GM18502 (cell line): ENCODE data around the gene RNF121.
"Not testable (repeated sequence)": the region's sequence is repeated elsewhere in the genome, so short reads cannot be mapped to it uniquely, and the experiment has no call there.

Experiments used
- ATAC-seq: cut with Tn5 transposase; IDR thresholded peaks from one replicate; pipeline ENCODE4 v1.9.1; 2021; ENCODE audit warnings: mild to moderate bottlenecking; ENCODE audit not compliant: unreplicated experiment, poor library complexity

RNF121 gene

DNA sequence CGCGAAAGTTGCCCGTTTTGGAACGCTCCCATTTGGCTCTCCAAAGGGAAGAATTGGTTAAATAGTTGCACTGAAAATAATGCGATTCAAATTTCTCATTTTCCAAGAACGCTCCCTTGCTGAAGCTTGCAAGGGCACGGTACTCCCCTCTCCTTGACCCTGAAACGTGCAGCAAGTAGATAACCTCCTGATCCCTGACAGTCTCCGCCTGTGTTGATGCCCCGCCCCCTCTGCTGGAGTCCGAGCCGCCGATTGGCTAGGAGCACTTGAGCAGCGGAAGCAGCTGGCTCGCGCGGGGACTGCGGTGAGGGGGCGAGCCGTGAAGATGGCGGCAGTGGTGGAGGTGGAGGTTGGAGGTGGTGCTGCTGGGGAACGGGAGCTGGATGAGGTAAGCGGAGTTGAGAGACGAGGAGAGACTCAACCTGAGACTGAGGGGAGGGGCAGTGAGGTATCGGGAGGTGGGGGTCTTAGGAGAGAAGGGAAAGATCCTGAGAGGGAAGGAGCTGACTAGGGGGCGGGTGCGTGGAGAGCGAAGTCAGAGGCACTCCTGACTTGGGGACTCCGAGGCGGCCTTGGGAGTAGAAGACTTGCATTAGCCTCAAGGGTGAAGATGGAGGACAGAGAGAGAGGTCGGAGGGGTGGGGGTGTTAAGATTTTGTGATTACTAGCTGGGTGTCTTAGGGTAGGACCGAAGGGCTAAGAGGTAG lies at the start of gene RNF121:
Gene RNF121, plus strand, starts transcription at position 310 of the 707 bp plus-strand sequence. Its CDS starts 16 bp downstream, at position 326.
- ATAC-seq: peak; percentile 80

DNA sequence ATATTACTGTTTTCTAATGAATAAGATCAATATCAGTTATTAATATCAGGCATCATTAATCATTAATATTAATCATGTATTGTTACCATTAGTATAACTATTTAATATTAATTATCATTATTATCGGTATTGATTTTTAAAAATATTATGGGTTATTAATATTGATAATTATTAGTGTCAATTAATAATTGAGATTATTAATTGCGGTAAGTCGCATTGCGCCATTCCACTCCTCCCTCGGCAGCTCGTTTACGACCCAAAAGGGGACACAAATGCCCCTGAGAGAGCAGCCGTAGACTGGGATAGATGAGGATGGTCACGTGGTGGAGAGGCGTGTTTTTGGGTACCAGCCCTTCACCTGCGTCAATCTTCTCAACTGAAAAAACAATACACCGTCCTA lies 43.0 kb upstream of the RNF121 start:
- ATAC-seq: not testable (repeated sequence)

DNA sequence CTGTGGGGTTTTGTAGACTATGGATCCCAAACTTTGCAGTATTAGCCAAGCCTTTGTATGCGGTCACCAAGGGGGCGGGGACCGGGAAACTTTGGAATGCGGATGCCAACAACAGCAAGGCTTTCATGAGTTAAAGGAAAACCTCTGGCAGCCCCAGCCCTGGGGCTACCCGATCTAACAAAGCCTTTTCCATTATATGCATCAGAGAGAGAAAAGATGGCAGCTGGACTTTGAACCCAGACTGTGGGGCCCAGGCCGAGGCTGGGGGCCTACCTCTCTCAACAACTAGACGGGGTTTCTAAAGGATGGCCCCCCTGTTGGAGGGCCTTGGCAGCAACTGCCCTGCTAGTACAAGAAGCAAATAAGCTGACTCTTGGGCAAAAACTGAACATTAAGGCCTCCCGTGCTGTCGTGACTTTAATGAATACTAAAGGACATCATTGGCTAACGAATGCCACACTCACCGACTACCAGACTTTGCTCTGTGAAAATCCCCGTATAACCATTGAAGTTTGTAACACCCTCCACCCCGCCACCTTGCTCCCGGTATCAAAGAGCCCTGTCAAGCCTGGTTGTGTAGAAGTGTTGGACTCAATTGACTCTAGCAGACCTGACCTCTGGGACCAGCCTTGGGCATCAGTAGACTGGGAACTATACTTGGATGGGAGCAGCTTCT lies 40.4 kb upstream of the RNF121 start:
- ATAC-seq: not testable (repeated sequence)

DNA sequence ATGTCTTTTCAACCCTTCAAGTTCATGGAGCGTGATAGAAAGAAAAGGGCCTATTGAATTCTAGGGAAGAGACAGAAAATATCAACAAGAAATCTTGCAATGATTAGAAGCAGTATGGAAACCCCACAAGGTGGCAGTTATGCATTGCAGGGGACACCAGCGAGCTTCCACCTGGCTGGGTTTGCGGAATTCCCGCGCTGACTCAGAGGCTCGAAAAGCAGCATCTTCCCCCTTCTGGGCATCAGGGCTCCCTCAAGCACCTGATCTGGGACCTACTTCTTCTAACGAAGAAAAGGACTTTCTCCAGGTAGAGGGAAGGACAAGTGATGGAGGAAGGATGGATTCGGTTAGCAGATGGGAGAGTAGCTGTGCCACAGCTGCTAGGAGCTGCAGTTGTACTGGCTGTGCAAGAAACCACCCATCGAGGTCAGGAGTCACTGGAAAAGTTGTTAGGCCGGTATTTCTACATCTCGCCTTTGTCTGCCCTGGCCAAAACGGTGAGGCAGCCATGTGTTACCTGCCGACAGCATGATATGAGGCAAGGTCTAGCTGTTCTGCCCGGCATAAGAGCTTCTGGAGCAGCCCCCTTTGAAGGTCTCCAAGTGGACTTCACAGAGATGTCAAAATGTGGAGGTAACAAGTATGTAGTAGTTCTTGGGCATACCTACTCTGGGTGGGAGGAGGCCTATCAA lies 39.5 kb upstream of the RNF121 start:
- ATAC-seq: not testable (repeated sequence)

DNA sequence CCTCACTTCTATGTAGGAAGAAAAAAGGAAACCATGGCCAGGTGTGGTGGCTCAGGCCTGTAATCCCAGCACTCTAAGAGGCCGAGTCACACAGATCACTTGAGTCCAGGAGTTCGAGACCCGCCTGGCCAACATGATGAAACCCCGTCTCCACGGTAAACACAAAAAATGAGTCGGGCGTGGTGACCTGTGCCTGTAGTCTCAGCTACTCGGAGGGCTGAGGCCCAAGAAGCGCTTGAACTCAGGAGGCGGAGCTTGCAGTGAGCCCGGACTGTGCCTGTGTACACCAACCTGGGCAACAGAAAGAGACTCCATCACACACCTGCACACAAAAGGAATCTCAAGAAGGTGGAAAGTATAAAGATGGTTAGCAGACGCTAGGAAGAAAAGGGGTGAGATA lies 32.9 kb upstream of the RNF121 start:
- no peak for ATAC-seq

DNA sequence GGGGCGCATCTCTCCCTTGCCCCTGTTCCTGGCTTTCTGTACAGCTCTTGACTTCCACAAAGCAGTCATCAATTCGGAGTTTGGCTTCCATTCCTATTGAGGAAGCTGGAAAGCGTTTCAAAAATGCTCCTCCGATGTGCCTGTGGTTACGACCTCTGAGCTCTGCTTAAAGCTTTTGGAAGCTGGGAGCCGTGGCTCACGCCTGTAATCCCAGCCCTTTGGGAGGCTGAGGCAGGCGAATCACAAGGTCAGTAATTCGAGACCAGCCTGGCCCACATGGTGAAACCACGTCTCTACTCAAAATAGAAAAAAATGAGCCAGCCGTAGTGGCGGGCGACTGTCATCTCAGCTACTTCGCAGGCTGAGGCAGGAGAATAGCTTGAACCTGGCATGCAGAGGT lies 27.7 kb upstream of the RNF121 start:
- ATAC-seq: not testable (repeated sequence)

DNA sequence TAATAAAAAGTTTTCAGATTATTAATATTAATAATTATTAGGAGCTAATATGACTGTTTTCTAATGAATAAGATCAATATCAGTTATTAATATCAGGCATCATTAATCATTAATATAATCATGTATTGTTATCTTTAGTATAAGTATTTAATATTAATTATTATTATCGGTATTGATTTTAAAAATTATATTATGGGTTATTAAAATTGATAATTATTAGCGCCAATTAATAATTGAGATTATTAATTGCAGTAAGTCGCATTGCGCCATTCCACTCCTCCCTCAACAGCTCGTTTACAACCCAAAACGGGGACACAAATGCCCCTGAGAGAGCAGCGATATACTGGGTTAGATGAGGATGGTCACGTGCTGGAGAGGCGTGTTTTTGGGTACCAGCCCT lies 20.6 kb upstream of the RNF121 start:
- ATAC-seq: no peak

DNA sequence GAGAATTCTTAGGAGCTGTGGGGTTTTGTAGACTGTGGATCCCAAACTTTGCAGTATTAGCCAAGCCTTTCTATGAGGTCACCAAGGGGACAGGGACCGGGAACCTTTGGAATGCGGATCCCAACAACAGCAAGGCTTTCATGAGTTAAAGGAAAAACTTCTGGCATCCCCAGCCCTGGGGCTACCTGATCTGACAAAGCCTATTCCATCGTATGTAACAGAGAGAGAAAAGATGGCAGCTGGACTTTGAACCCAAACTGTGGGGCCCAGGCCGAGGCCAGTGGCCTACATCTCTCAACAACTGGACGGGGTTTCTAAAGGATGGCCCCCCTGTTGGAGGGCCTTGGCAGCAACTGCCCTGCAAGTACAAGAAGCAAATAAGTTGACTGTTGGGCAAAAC lies 18.1 kb upstream of the RNF121 start:
- not testable (repeated sequence) for ATAC-seq

DNA sequence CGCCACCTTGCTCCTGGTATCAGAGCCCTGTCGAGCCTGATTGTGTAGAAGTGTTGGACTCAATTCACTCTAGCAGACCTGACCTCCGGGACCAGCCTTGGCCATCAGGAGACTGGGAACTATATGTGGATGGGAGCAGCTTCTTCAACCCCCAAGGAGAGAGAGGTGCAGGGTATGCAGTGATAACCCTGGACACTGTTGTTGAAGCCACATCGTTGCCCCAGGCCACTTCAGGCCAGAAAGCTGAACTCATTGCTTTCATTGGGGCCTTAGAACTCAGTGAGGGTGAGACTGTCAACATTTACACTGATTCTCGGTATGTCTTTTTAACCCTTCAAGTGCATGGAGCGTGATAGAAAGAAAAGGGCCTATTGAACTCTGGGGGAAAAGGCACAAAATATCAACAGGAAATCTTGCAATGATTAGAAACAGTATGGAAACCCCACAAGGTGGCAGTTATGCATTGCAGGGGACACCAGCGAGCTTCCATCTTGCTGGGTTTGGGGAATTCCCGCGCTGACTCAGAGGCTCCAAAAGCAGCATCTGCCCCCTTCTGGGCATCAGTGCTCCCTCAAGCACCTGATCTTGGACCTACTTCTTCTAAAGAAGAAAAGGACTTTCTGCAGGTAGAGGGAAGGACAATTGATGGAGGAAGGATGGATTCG lies 17.4 kb upstream of the RNF121 start:
- not testable (repeated sequence) for ATAC-seq

DNA sequence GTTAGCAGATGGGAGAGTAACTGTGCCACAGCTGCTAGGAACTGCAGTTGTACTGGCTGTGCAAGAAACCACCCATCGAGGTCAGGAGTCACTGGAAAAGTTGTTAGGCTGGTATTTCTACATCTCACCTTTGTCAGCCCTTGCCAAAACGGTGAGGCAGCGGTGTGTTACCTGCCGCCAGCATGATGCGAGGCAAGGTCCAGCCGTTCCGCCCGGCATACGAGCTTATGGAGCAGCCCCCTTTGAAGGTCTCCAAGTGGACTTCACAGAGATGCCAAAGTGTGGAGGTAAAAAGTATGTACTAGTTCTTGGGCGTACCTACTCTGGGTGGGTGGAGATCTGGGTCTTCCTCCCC lies 16.9 kb upstream of the RNF121 start:
- not testable (repeated sequence) for ATAC-seq

DNA sequence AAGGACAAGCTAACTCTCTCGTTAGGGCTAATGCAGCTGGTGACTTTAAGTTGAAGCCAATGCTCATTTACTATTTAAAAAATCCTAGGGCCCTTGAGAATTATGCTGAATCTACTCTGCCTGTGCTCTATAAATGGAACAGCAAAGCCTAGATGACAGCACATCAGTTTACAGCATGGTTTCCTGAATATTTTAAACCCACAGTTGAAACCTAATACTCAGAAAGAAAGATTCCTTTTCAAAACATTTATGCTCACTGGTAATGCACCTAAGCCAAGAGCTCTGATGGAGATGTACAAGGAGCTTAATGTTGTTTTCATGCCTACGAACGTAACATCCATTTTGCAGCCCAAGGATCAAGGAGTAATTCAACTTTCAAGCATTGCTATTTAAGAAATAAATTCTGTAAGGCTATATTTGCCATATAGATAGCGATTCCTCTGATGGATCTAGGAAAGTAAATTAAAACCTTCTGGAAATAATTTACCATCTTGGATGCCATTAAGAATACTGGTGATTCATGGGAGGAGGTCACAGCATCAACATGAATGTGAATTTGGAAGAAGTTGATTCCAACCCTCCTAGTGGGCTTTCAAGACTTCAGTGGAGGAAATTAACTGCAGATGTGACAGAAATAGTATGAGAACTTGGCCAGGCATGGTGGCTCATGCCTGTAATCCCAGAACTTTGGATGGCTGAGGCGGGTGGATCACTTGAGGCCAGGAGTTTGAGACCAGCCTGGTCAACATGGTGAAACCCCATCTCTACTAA lies 14.9 kb upstream of the RNF121 start:
- no peak for ATAC-seq

DNA sequence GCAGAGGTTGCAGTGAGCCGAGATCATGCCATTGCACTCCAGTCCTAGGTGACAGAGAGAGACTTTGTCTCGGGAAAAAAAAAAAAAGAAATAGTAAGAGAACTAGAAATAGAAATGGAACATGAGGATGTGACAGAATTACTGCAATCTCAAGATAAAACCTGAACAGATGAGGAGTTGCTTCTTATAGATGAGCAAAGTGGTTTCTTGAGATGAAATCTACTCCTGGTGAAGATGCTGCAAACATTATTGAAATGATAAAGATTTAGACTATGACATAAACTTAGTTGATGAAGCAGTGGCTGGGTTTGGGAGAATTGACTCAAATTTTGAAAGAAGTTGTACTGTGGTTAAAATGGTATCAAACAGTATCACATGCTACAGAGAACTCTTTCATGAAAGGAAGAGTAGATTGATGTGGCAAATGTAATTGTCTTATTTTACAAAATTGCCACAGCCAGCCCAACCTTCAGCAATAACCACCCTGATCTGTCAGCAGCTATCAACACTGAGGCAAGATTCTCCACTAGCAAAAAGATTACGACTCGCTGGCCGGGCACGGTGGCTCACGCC lies 14.1 kb upstream of the RNF121 start:
- ATAC-seq: no peak

DNA sequence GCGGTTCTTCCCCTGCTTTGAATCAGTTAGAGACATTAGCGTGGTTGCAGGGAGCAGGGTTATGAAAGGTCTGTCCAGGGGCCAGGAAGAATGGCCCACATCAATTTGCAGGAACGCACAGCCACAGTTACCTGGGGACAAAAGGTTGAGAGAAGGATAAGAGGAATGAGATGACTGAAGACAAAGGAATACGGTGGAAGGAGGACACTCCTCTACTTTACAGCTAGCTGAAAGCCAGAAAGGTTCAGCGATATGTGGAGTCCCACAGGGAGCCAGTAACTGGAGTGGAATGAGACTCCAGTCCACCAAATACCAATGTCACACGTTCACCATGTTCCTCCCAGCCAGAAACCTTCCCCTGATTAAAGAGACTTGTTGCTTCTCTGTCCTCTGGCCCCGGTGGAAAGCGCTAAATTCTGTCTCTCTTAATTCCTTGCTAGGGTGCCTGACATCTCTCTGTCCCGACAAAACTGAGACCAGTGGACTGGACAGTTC lies 11.2 kb upstream of the RNF121 start:
- no peak for ATAC-seq

DNA sequence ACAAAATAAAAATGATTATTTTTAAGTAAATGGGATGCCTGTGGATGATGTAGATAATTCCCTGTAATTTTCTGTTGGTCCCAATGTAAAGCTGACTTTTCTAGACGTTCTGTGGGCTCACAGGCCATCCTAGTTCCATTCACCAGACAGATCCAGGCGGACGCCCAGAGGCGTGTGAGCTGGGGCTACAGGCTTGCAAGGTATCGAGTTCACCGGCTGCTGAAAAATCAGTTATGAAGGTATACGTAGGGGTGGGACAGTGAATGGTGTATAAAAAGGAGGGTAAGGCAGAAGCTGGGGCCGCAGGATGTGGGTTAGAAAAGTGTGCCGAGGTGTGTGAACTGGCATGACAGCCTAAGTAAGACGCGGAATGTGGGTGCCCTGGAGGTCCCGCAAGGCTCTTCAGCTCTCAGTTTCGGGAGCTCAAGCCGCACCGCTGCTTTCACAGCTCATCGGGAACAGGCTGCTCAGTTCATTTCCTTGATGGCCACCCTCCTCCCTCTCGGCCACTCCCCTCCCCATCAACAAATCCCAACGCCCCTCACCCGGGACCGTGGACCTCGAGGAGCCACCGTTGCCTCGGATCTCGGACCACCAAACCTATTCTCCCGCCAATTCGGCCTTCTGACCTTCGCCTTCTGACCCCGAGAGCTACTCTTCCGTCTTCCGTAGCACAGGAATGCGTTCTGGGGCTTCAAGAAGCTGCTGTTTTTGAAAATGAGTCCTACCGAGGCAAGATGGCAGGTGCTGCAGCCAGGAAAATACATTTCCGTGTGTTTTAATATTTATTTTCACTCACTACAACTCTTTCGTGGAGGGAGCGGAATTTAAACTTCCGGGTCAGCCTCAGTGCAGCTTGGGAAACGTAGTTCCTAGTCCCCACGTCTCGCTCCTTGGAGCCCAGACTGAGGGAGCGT lies 768 bp upstream of the RNF121 start, which contains the start of gene XNDC1N:
Gene XNDC1N, minus strand, starts transcription at position 775 of the 917 bp plus-strand sequence. CDS start 5,241 bp downstream, outside the sequence.
- ATAC-seq: peak; percentile 74

DNA sequence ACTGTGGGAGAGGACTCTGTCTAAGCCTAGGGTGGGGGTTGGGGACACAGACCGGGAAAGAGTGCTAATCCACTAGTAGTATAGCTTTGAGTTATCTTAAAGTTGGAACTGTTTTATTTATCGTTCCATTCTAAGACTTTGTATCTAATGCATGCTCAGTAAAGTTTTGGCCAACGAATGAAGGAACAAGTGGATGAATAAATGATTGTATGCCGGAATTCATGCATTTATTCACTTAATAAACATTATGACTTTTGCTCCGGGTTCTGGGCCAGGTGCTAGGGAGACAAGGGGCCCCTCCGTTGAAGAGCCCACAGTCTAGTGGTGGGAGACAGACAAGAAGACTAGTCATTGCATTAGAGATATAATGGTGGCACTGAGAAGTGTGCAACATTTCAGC lies 645 bp downstream of the RNF121 start:
- ATAC-seq: no peak

DNA sequence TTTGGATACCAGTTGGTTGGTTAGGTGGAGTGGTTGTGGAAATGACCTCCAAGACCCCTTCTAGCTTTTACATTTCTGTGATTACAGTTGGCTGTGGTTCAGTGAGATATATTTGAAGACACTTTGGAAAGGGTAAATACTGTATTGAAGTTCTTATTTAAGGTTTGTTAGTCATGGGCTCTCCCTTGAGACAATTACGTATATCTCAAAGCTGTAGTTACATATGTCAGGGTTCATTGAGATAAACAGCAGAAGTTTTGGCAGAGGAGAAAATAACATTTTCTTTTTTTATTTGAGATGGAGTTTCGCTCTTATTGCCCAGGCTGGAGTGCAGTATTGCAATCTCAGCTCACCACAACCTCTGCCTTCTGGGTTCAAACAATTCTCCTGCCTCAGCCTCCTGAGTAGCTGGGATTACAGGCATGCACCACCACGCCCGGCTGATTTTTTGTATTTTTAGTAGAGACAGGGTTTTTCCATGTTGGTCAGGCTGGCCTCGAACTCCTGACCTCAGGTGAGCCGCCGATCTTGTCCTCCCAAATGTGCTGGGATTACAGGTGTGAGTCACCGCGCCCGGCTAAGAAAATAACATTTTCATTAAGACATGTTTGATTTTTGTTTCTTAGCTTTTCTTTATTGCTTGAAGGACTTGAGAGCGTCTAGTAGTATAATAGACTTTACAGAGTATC lies 1.9 kb downstream of the RNF121 start:
- ATAC-seq: no peak

DNA sequence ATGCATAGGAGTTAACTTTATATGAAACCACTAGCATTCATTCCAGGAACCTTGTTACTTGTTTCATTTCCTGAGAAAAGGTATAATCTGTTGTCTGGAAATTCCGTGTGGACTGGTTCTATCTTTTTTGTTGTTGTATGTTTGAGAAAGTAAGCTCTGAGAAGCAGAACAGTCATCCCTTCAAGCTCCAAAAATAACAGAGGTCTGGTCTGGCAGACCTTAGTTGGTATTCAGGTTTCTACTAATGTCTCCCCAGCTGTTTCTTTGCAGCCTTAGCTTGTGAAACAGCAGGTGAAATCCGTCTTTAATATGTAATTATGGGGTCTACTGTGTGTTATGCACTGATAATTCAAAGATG lies 2.4 kb downstream of the RNF121 start:
- ATAC-seq: no peak
